Endothelial cell of umbilical vein (primary cell): ENCODE results near the gene BMERB1. TPM values are rescaled to one million over a fixed set of nuclear protein-coding genes. Genes with fewer than 3 reads are reported as not detected.

Source experiments
- BruUV-seq: library from RNA; stranded (reverse); fragments of 400-500 nt; replicated peaks from 2 replicates; lab custom pipeline; 2021; lab: Mats Ljungman, UMichigan
- CTCF ChIA-PET: fragments of 300-600, 350-600 bp; sonication (Branson Sonifier 250); formaldehyde crosslinking; loops from one replicate; lab custom pipeline; 2021; ENCODE audit warnings: antibody characterized with exemption, inconsistent platforms; lab: Charles Lee
- POLR2A ChIA-PET: fragments of 300-600, 350-600 bp; sonication (Branson Sonifier 250); formaldehyde crosslinking; loops from one replicate; lab custom pipeline; 2021; ENCODE audit warnings: antibody characterized with exemption, inconsistent platforms; lab: Charles Lee
- DNase-seq: peaks from one replicate; pipeline ENCODE4 v3.0.0-alpha.2; 2011; ENCODE audit warnings: low read depth, low spot score
- FAIRE-seq: peaks from 2 replicates; lab custom pipeline; 2011; peaks lifted over from hg19 to GRCh38; lab: Jason Lieb, UNC
- H2AFZ ChIP-seq: 2 replicates; pipeline ENCODE4 v1.6.0; 2012; ENCODE audit warnings: low read depth, low read length, control low read depth, inconsistent platforms
- H3K27ac ChIP-seq: 2 replicates; pipeline ENCODE4 v1.5.1; 2011; ENCODE audit warnings: low read depth, mild to moderate bottlenecking, control low read depth, low read length, moderate library complexity; ENCODE audit not compliant: insufficient read depth
- H3K27me3 ChIP-seq, 2 experiments: 2 replicates each; pipeline versions ENCODE4 v1.6.0 to v1.6.1; 2011; ENCODE audit warnings: low read length in 2 of 2, mixed read lengths in 1 of 2; ENCODE audit not compliant: control insufficient read depth in 2 of 2, insufficient read depth in 2 of 2
- H3K36me3 ChIP-seq, 2 experiments: 2 replicates in 1 of 2; 3 replicates in 1 of 2; pipeline ENCODE4 v1.5.1; 2011; ENCODE audit warnings: low read length in 2 of 2, mild to moderate bottlenecking in 1 of 2, moderate library complexity in 1 of 2; ENCODE audit not compliant: control insufficient read depth in 2 of 2, insufficient read depth in 2 of 2; ENCODE audit errors: extremely low read depth in 1 of 2
- H3K4me1 ChIP-seq: 3 replicates; pipeline ENCODE4 v1.5.1; 2011; ENCODE audit warnings: mild to moderate bottlenecking, low read length; ENCODE audit not compliant: control insufficient read depth, insufficient read depth; ENCODE audit errors: extremely low read depth
- H3K4me2 ChIP-seq: 2 replicates; pipeline ENCODE4 v1.6.1; 2011; ENCODE audit warnings: low read length, control low read depth, mixed read lengths; ENCODE audit not compliant: insufficient read depth
- H3K4me3 ChIP-seq, 3 experiments: fragments of 200-600 bp in 1 of 3; sonication (generic), shearing (Covaris generic) in 1 of 3; replicated peaks in 1 of 3; 2 replicates each; pipeline ENCODE4 v1.5.1; 2011 to 2016; ENCODE audit warnings: control low read depth in 3 of 3, low read length in 3 of 3, mild to moderate bottlenecking in 2 of 3, inconsistent platforms in 1 of 3, low read depth in 1 of 3, moderate library complexity in 1 of 3; ENCODE audit not compliant: insufficient read depth in 1 of 3
- H3K79me2 ChIP-seq: 2 replicates; pipeline ENCODE4 v1.6.0; 2012; ENCODE audit warnings: low read length, inconsistent platforms; ENCODE audit not compliant: control insufficient read depth, insufficient read depth
- H3K9ac ChIP-seq: replicated peaks from 2 replicates; pipeline ENCODE3; 2011; ENCODE audit warnings: low read length, control low read depth; ENCODE audit not compliant: insufficient read depth; ENCODE audit errors: extremely low read depth
- H3K9me1 ChIP-seq: replicated peaks from 3 replicates; pipeline ENCODE4 v1.6.0; 2011; ENCODE audit warnings: mild to moderate bottlenecking, low read length; ENCODE audit not compliant: control insufficient read depth, insufficient read depth; ENCODE audit errors: extremely low read depth
- H3K9me3 ChIP-seq: replicated peaks from 2 replicates; pipeline ENCODE4 v1.5.1; 2012; ENCODE audit warnings: low read length, inconsistent platforms; ENCODE audit not compliant: control insufficient read depth, insufficient read depth
- H4K20me1 ChIP-seq: replicated peaks from 2 replicates; pipeline ENCODE3; 2011; ENCODE audit warnings: mild to moderate bottlenecking, low read length; ENCODE audit not compliant: control insufficient read depth, insufficient read depth; ENCODE audit errors: extremely low read depth
- FOS ChIP-seq: IDR thresholded peaks from 2 replicates; pipeline ENCODE4 v1.6.1; 2011; ENCODE audit warnings: mild to moderate bottlenecking, low read length, moderate library complexity, borderline replicate concordance; ENCODE audit not compliant: insufficient read depth
- GATA2 ChIP-seq: IDR thresholded peaks from 2 replicates; pipeline ENCODE4 v1.7.0; 2011; ENCODE audit warnings: low read depth, mild to moderate bottlenecking, moderate library complexity, mixed read lengths, low read length; ENCODE audit not compliant: insufficient read length, insufficient read depth
- JUN ChIP-seq: IDR thresholded peaks from 2 replicates; pipeline ENCODE4 v1.6.1; 2011; ENCODE audit warnings: borderline replicate concordance, low read depth; ENCODE audit not compliant: insufficient read length, insufficient read depth
- MYC ChIP-seq: IDR thresholded peaks from one replicate; pipeline ENCODE4 v1.6.1; 2011; ENCODE audit warnings: mild to moderate bottlenecking, low read depth, low read length
- POLR2AphosphoS5 ChIP-seq: IDR thresholded peaks from 2 replicates; pipeline ENCODE4 v1.6.1; 2012; ENCODE audit warnings: low read depth, mild to moderate bottlenecking, control low read depth, low read length, moderate library complexity; ENCODE audit not compliant: insufficient read depth
- dilution Hi-C: fragments of 300-500 bp; cut with MboI; formaldehyde crosslinking; loops from one replicate; pipeline ENCODE4 v1.15.0; 2019; ENCODE audit warnings: low sequenced_read_pairs; ENCODE audit not compliant: extremely low pct_ligation_motif_present
- intact Hi-C: fragments of 100-400 bp; cut with micrococcal nuclease; formaldehyde crosslinking; loops from one replicate; pipeline ENCODE4 v1.10.0; 2022
- polyA plus RNA-seq, 4 experiments: library from polyadenylated mRNA; depleted of rRNA in 3 of 4; stranded (reverse) in 3 of 4; unstranded in 1 of 4; fragments of >200 nt; gene quantifications; 2 replicates each; pipeline versions ENCODE4 v1.2.1 to v1.2.3, GENCODE V29; 2011 to 2012; ENCODE audit warnings: missing spikeins in 1 of 4
- total RNA-seq: library from RNA; stranded (reverse); gene quantifications from 2 replicates; pipeline ENCODE4 v1.2.3, GENCODE V29; 2021

BMERB1 gene
- total and polyA plus RNA-seq, 2 donors (not counting 3 experiments of a cell fraction or from before 2014, with no cell fraction given): 14.1 to 17.4 TPM

GRCh38 chr16:15464401-15465186 lies 30.2 kb downstream of the BMERB1 start:
- Histone ChIP-seq H3K9me3 (no peaks in the 10 kb centered on the region), H4K20me1 (no peaks in the 10 kb centered on the region), H3K36me3 (no peaks in the 10 kb centered on the region), H3K4me2 (no peak overlapping the region), H3K9ac (no peak overlapping the region), H3K79me2 (no peaks in the 10 kb centered on the region), H3K27me3 (no peaks in the 10 kb centered on the region), H3K27ac (no peak overlapping the region), H3K4me3 (no peak overlapping the region), H3K9me1 (no peaks in the 10 kb centered on the region), H2AFZ (no peak overlapping the region), H3K4me1 (no peaks in the 10 kb centered on the region)
- ChIA-PET CTCF (interaction anchor here (1.2 to 1.9 kb wide), 2 partner anchors 37 to 217 kb away, joined by 3 to 8 read pairs; no protein-coding TSS in a partner anchor), POLR2A (no interaction called here)
- FAIRE-seq (no peak), DNase-seq (no peak)
- no peak for TF ChIP-seq MYC
- TF ChIP-seq JUN: no peak
- no peak for TF ChIP-seq POLR2AphosphoS5
- no peak for TF ChIP-seq FOS
- no TSS peak for BruUV-seq
- intact Hi-C loops (no loop called here), dilution Hi-C loops (no loop called here)

- intact Hi-C loops (no loop called here), dilution Hi-C loops (no loop called here)
- Histone ChIP-seq H3K9me1 (no peaks in the 10 kb centered on the region), H3K27me3 (no peaks in the 10 kb centered on the region), H3K4me2 (no peak overlapping the region), H2AFZ (no peak overlapping the region), H3K9ac (no peak overlapping the region), H3K79me2 (no peaks in the 10 kb centered on the region), H3K4me3 (no peak overlapping the region), H3K4me1 (no peaks in the 10 kb centered on the region), H3K36me3 (no peaks in the 10 kb centered on the region), H3K27ac (no peak overlapping the region), H4K20me1 (no peaks in the 10 kb centered on the region), H3K9me3 (no peaks in the 10 kb centered on the region)
- POLR2A ChIA-PET: no interaction called here
- BruUV-seq: no TSS peak
- FAIRE-seq (no peak), DNase-seq (no peak)
- TF ChIP-seq GATA2: no peak
- no peak for TF ChIP-seq FOS
- CTCF ChIA-PET: interaction anchor here (0.8 to 1.9 kb wide), 2 partner anchors 15 to 39 kb away, joined by 3 to 8 read pairs; no protein-coding TSS in a partner anchor
Observed at GRCh38 chr16:15466131-15466530, 31.7 kb downstream of the BMERB1 start.
